Astrocyte of the hippocampus (primary cell): ENCODE results near the gene LNPEP.

ENCODE experiments used
- DNase-seq: peaks from one replicate; pipeline ENCODE4 v3.0.0; 2011; ENCODE audit warnings: low read depth, low spot score

Gene LNPEP

DNA sequence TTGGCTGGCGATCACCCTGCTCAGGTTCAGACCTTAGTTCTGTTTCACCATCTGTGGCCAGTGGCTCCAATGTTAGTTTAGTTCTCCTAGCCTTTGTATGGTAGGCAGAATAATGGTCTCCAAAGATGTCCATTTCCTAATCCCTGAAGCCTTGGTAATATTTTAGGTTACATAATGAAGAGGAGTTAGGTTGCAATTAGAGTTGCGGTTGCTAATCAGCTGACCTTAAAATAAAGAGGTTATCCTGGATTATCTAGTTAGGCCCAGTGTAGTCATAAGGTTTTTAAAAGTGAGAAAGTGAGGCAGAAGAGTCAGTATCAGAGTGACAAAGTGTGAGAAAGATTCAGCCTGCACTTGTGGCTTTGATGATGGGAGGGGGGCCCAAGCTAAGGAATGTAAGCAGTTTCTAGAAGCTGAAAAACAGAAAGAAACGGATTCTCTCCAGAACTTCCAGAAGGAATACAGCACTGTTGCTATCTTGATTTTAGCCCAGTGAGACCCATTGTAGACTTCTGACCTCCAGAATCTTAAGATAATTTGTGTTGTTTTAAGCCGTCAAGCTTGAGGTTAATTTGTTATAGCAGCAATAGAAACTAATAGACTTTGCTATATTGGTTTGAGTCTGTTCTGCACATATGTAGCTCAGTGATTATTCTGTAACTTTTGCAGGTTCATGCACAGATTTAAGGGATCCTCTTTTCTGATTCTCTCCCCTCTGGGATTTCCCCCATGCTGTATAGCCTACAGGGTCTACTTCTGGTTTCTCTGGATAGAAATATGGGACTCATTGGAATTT is 21.6 kb downstream of the LNPEP start:
- peak; percentile 44 for DNase-seq

DNA sequence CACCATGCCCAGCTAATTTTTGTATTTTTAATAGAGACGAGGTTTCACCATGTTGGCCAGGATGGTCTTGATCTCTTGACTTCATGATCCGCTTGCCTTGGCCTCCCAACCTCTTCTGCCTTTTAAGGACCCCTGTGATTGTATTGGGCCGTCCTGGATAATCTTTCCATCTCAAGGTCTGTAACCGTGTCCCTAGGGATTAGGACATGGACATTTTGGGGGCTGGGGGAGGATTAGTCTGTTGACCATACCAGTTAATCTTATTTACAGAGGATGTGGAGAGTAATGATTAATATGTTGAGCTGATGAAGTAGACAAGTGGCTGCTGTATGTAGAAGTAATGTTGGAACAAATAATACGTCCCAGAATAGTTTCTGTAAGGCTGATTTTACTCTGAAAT is 23.1 kb downstream of the LNPEP start:
- no peak for DNase-seq

DNA sequence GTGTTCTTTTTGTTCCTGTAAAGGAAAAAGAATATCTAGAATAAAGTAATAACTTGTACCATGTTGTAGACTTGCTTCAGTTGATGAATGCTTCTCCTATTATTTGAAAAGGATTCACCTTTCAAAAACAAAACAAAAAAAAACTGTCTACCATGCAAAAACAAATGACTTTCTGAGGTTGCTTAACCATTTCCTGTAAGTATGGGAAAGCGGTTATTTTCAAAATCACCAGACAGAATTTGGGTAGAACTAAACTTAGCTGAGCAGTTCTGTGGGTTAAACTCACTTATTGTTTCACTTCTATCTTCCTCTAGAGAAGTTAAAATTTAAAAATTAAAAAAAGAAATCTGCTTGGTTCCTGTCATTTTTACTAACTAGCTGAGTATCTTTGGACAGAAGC is 25.2 kb downstream of the LNPEP start:
- no peak for DNase-seq

DNA sequence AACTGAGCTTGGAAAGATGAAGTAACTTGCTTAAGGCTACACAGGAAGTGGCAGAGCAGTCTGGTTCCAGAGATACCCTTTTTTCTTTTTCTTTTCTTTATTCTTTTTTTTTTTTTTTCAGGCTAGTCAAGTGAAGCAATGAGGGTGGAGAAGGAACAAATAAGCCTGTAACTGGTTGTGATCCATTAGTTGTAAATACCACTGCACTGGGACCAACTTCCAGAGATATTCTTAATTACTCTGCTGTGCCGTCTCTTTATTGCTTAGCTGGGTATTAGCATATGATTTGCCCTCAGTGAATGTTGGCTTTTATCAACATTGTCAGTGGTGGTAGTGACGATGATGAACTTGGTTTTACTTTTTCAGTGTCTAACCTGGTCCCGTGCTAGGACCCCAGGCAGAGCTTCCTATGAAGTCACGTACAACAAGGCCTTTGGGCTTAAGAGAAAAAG is 26.7 kb downstream of the LNPEP start:
- DNase-seq: no peak

DNA sequence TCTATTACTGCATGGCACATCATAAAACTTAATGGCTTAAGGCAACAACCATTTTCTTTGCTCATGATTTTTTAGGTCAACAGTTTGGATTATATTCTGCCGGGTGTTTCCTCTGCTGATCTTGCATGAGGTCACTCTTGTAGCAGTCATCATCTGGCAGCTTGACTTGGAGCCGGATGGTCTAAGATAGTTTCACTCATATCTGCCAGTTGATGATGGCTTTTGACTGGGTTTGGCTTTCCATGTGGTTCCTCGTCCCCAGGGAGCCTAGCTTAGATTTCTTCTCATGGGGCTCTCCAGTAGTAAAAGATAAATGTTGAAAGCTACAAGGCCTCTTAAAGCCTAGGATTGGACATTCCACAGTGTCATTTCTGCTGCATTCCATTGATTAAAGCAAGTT is 27.4 kb downstream of the LNPEP start:
- DNase-seq: peak; percentile 32

DNA sequence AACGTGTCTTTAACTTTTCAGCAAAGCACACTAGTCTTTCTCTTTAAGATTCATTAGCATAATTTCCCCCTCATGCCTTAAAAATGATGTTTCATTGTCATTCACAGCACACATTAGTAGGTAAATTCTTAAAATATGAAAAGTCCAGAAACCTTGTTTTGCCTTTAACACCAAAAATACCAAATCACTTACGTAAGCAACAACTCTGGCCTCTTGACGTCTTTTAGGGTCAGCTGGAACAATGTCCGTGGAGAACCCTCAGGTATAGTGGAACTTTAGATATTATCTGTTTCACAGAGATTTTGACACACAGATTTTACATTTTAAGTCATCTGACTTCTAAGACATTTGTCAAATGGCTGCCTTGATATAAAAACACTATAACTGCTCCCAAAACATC is 30.9 kb downstream of the LNPEP start:
- DNase-seq: no peak

DNA sequence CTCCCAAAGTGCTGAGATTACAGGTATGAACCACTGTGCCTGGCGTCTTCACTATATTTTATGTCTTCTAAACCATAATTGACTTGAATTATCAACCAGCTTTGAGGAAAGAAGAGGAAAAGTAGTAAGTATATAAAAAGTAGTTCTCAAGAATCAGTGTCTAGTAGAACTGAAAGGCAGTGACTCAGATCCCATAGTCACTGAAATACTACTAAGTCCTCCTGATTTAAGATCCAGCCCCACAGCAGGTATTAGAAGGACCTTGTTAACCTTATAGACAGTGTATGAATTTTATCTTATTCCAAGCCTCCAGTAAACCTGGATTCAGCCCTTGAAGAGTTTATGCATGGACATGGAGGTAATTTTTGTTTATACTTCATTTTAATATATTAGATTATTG is 31.5 kb downstream of the LNPEP start:
- DNase-seq: no peak

DNA sequence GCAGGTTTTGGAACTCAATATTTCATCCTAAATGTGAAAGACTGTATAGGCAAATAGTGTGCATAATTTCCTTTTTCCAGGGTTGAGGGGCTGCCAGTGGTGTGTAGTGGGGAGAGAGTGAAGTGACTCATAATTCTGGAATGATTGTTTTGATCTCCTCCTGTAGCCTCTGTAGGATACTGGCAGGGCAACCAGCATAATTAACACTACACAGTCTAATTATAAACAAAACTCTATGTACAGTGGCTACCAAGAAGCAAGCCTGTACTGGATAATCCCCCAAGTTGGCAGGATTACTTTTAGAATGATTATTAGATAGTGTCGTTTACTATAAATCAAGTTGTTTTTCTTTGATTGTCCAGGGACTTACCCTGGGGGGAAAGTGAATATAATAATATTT is 32.2 kb downstream of the LNPEP start:
- DNase-seq: peak; percentile 83

DNA sequence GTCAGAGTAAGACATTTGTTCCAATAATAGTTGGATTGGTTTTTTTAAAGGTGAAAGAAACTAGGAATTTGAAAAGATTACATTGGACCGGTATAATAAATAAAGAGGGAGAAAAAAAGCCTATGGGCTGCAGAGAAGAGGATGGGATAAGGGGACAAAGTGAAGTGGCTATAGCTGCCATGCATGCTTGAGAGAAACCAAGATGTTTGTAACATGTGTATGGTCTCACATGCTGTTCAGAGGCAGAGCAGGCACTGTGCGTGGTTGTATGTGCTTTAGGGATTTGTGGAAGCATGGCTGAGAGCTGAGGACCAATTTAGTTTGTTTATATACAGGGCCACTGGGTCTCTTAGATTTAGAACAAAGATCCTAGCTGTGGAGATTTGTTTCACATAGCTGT is 32.7 kb downstream of the LNPEP start:
- peak; percentile 36 for DNase-seq

DNA sequence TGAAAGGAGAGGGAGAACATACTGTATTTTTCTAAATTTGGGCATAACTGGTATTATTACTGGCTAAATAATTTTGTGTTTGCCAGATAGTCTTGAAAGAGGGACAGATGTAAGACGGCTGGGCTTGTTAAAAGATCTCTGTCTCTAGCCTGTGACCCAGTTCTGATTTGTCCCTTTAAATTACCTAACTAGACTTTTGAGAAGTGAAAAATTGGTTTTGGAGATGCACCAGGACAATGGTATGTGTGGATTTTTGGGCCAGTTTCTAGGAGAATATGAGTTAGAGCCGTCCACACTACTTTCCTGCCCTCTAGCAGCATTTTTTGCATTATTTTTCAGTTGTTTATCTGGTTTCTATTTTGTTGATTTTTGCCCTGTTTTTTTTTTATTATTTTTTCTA is 33.5 kb downstream of the LNPEP start:
- DNase-seq: no peak

DNA sequence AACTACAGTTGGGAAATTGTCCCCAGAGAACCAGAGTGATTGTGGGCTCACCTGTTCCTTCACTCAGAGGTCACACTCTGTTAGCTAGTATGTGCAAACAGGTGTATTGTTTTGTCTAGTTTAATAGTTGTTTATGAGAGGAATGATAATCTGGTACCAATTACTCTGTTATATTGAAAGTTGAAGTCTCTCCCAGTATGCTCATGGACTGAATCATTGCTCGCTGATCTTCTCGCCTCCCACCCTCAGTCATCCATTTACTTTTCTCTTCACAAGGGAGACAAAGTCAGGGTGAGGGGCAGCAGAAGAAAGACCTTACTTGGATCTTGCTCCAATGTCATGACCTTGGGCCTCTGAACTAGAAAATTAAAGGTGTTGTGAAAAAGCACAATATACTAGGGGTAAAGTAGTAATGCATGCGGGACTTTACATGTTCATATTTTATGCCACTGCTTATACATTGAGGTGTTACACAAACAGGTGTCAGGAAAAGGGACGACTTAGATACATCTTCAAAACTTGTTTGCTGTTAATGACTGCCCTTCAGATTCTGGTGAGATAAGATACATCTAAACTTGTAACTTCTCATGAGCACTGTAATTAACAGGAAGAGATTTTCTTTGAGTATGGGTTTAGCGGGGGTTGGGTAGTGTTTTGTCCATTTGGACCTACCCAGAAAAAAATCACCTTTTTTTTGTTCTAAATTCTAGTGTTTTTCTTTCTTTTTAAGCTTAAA is 36.9 kb downstream of the LNPEP start:
- no peak for DNase-seq

DNA sequence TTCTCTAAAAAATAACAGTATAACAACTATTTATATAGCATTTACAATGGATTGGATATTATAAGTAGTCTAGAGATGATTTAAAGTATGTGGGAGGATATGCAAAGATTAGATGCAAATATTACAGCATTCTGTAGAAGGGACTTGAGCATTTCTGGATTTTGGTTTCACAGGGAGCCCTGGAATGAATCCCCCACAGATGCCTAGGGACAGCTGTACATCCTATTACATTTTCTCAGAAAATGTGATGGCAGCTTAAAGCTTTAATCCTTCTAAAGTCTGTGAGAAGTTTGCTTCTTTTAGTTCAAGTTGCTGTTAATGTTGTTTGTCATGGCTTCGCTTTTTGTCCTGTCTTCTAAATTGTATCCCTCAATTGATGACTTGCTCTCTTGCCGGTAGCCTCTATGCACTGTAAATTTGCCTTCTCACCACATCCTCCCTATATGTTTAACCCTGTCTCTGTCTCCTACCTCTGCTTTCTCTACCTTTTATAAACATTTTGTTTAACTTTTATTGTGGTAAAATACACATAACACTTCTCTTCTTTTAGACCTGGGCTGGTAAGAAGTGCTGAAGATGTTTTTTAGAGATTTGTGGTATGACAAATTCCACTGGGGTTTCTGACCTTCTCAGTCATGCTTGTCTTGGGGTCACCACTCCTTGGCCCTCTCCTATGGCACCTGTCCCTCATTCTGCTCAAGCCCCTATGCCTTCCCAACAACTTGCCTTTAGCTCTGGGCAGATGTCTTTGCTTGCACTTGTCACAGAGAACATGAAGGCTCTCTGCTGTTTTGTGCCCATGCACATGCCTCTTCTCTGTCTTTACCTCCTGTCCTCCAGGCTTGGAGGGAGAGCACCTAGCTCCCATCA is 37.9 kb downstream of the LNPEP start:
- DNase-seq: no peak

DNA sequence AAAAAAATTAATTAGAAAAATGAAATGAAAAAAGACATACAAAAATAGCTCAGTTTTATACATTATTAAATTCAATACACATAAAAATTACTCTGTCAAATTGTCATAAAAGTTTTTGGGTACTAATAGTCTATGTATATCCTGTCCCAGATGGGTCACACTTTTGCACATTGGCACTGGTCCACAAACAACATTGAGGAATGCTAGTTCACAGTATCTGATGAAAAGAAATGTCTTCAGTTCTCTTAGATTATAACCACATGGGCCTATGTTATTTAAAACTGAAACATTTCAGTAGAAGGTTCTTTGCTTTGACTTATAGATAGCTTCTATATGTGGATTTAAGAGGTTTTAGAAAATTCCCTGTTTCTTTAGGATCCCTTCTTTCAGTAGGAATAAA is 39.8 kb downstream of the LNPEP start:
- no peak for DNase-seq

DNA sequence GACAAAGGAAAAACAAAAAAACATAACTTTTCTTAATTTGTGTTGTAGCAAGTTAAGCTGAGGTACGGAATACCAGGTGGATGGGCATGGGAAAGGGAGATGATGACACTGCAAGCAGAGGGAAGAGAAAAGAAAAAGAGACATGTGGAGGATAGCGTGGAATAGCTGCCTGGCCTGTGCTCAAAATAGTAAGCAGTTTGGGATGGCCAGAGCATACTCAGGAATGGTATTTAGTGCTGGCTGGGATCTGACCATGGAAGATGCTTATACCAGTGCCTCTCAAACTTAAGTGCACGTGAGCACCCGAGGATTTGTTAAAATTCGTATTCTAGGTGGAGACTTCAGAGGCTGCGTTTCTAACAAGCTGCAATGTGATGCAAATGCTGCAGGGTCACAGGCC is 41.3 kb downstream of the LNPEP start:
- DNase-seq: no peak

DNA sequence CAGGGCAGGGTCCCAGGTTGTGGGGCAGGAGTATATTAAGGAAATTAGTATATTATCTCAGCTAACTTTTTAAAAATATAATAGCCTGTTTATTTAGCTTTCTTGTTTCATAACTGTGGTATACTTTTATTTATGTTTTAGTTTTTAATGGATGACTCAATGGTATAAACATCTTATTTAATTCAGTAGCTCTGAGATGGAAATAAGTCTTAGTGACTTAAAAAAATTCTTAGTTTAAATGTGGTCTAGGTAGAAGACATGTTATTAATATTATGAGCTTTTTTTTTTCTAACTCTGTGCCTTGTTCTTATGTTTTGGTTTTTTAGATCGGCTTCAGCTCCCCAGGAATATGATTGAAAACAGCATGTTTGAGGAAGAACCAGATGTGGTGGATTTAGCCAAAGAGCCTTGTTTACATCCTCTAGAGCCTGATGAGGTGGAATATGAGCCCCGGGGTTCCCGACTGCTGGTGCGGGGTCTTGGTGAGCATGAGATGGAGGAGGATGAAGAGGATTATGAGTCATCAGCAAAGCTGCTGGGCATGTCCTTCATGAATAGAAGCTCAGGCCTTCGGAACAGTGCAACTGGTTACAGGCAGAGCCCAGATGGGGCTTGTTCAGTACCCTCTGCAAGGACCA is 43.1 kb downstream of the LNPEP start:
- DNase-seq: peak; percentile 30

DNA sequence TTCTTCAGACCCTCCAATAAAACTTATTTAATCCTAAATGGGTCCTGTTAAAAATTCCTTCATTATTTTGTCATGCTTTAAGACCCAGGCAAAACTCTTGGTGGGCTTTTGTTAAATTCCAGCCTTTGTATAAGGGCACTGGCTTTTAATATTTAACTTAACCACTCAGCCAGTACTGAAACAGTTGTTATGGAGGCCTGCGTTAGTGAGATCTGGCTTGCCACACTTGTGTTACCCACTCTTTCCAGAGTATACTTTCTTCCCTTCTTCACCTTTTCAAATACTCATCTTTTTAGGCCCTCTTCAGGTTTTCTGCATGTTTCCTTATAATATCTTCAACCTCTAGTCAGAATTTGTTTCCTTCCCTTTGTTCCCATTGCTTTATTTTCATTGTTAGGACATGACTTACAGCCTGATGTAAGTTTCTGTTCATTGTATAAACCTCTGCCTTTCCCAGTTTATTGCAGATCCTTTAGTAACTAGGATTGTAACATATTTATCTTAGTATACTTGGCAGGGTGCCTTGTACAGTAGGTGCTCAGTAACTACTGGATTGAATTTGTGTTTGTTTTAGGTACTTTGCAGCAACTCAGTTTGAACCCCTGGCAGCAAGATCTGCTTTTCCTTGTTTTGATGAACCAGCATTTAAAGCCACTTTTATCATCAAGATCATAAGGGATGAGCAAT is 48.8 kb downstream of the LNPEP start:
- DNase-seq: no peak

DNA sequence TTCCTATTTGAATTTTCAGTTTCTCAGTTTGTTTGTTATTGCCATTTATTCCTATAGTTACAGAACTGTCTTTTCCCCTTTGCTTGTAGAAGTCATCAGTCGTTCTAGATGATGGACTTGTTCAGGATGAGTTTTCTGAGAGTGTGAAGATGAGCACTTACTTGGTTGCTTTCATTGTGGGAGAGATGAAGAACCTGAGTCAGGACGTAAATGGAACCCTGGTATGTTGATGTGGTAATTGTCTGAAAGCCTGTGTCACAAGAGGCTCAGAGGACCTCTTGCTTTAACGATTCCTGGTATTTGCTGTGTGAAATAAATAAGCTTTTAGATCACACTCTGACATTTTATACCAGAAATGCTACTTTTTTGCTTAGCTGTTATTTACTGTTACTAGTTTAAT is 50.6 kb downstream of the LNPEP start:
- no peak for DNase-seq

DNA sequence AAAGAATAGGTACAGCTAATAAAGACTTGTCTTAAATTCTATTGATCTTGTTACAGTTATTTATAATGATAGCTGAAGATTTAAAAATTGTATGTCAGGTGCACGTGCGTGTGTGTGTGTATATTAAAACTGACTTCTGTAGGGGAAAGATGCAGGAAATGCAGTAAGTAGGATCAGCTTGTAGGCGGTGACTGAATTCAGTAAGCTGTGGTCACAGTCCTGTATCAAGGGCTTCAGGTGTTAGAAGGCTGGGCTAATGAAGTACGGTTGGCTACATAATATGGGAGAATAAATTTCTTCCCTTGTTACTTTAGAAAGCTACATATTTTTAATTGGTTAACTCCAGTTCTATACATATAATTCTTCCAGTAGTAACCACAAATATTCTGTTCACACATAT is 54.2 kb downstream of the LNPEP start:
- DNase-seq: no peak

DNA sequence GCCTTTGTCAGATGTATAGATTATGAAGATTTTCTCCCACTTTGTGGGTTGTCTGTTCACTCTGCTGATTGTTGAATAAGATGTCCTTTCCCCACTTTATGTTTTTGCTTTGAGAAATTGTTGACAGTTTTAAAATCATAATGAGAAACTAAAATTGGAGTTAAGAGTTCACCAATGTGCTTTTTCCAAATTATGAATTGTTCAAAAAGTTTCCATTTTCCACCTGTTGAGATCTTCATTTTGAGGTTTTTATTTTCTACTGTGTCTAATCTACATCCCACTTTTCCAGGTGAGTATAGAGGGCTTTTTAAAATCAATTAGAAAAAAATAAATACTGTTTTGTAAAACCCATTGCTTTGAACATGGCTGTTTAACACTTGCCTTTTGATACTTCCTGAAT is 55.8 kb downstream of the LNPEP start:
- DNase-seq: no peak

DNA sequence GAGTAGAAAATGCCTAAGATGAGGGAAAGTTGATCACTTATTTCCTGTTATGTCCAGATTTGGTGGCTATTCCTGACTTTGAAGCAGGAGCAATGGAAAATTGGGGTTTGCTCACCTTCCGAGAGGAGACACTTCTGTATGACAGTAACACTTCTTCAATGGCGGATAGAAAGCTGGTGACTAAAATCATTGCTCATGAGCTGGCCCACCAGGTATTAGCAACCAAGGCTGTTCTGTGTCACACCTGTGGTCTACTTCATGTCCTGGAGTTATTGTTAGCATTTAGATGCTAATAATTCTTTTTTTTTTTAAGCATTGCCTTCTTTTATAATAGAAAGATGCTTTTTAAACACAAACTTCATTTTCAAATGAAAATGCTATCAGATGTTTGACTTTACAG is 57.9 kb downstream of the LNPEP start:
- no peak for DNase-seq

DNA sequence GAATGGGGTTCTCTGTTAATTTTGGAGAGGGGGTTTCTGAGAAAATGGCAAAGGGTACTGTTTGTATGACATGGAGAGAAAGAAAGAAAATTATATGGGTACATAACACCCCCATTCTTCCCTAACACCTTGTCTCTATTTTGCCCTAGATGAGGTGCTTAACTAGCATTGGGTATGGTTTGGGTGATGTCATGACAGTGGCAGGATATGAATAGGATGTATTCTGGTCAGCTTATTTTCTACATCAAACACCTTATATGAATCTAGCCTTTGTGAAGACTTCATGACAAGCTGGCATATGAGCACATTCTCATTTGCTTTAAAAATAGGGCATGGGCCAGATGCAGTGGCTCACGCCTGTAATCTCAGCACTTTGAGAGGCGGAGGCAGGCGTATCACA is 58.6 kb downstream of the LNPEP start:
- DNase-seq: no peak
